ENCODE measurements around the gene PRXL2B. TPM values are rescaled to one million over a fixed set of nuclear protein-coding genes. Genes with fewer than 3 reads are reported as not detected.

Gene PRXL2B
- total RNA-seq, 1 experiment from 2014 or later, result 40.7 TPM

- Histone ChIP-seq H3K18ac (ENCODE audit: insufficient read length, low read depth, low read length) (no peak overlapping the region), H2BK120ac (ENCODE audit: low read depth, low read length, poor library complexity, severe bottlenecking) (no peak overlapping the region), H3K9ac (ENCODE audit: extremely low read depth, insufficient read length, low read length) (no peak overlapping the region), H2BK20ac (ENCODE audit: low read depth, low read length, poor library complexity, severe bottlenecking) (no peak overlapping the region), H3K79me1 (ENCODE audit: insufficient read depth, low read depth, low read length, poor library complexity, severe bottlenecking) (no peaks in the 10 kb centered on the region), H3K27me3 (ENCODE audit: insufficient read depth, low read length) (peaks cover 1% of the 10 kb centered on the region; the same call in 1 of the 2 replicates), H2BK15ac (ENCODE audit: low read depth, low read length) (no peak overlapping the region), H3K27ac (ENCODE audit: insufficient read length, low read depth, low read length) (no peak overlapping the region), H3T11ph (ENCODE audit: low read length) (no peak overlapping the region), H2BK12ac (ENCODE audit: insufficient read length, low read depth, low read length) (no peak overlapping the region), H2BK5ac (ENCODE audit: insufficient read length, low read length) (no peak overlapping the region), H3K79me2 (ENCODE audit: insufficient read depth, low read length) (no peaks in the 10 kb centered on the region), H3K56ac (ENCODE audit: insufficient read length, low read depth, low read length) (no peak overlapping the region), H3K4me2 (ENCODE audit: insufficient read depth, insufficient read length, low read length) (no peak overlapping the region), H4K20me1 (ENCODE audit: control insufficient read depth, insufficient read depth, insufficient read length) (no peaks in the 10 kb centered on the region), H3K14ac (ENCODE audit: insufficient read depth, low read length) (no peak overlapping the region), H3K23ac (ENCODE audit: insufficient read length, low read depth, low read length) (no peak overlapping the region), H4K8ac (replicated peaks; ENCODE audit: insufficient read length, low read depth, low read length) (no peak overlapping the region), H3K4me1 (ENCODE audit: insufficient read depth, low read length) (no peaks in the 10 kb centered on the region), H4K5ac (ENCODE audit: insufficient read length, low read depth, low read length) (no peak overlapping the region), H2AFZ (ENCODE audit: low read length) (no peak overlapping the region), H2AK5ac (ENCODE audit: insufficient read length, low read length) (no peak overlapping the region), H4K91ac (ENCODE audit: insufficient read length, low read depth, low read length) (no peak overlapping the region), H3K4ac (ENCODE audit: low read depth, low read length) (no peak overlapping the region), H3K9me3 (ENCODE audit: control insufficient read depth, low read depth, low read length) (peaks cover 6% of the 10 kb centered on the region), H3K23me2 (ENCODE audit: insufficient read length, low read depth, low read length, poor library complexity, severe bottlenecking) (peaks cover 7% of the 10 kb centered on the region)
- Mint-ChIP-seq H3K36me3 (ENCODE audit: insufficient read depth in 1 of 3, low read depth in 3 of 3) (peaks cover 0 to 13% (median 3%) of the 10 kb centered on the region in 3 experiments; a peak in 4 of 7 replicates), H3K9me3 (peaks cover 14 to 17% of the 10 kb centered on the region in 2 experiments), H3K4me1 (peaks cover 8 to 14% of the 10 kb centered on the region in 2 experiments), H3K27ac (no peak overlapping the region), H3K27me3 (ENCODE audit: low read depth) (peaks cover 44% of the 10 kb centered on the region), H3K4me3 (no peak overlapping the region)
- DNase-seq, result no peak
- no peak for TF ChIP-seq CTCF (conservative IDR thresholded peaks at IDR 0.05)
- WGBS (ENCODE audit: extremely low coverage, insufficient read length, low lambda C conversion rate), result no CpG with 5 or more reads among the region's 10 CpGs
Observed at GRCh38 chr1:2637442-2638145, 51.0 kb downstream of the PRXL2B start.
